CD4-positive, alpha-beta T cell treated with Interleukin-6 at 100 ng/mL for 8 hours (primary cell): ENCODE measurements around the gene TMEM150A.
"Not testable (repeated sequence)": the region's sequence is repeated elsewhere in the genome, so short reads cannot be mapped to it uniquely, and the experiment has no call there.

ENCODE experiments used
- DNase-seq: peaks from one replicate; pipeline ENCODE4 v3.0.0-alpha.2; 2020; ENCODE audit warnings: mixed read lengths, low spot score

Gene TMEM150A

DNA sequence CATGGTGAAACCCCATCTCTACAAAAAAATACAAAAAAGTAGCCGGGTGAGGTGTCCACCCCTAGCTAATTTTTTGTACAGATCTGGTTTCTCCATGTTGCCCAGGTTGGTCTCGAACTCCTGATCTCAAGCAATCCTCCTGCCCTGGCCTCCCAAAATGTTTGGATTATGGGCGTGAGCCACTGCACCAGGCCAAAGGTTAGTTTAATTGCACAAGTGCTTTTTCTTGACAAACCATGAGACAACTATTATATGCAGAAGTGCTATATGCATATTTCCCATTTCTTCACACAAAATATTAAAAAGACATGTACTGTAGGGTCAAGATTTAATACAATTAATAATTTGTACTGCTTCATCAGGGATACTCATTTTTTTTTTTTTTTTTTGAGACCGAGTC is 36.2 kb downstream of the TMEM150A start:
- DNase-seq = no peak

DNA sequence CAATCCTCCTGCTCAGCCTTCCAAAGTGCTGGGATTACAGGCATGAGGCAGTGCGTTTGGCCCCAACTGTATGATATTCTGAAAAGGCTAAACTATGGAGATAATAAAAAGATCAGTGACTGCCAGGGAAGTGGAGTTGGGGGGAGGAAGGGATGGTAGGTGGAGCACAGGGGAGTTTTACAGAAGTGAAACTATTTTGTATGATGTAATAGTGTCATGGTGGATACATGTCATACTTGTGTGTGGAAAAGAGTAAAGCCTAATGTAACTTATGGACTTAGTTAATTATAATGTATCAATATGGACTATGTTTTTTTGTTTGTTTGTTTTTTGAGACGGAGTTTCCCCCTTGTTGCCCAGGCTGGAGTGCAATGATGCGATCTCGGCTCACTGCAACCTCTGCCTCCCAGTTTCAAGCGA is 38.3 kb downstream of the TMEM150A start:
- no peak for DNase-seq

DNA sequence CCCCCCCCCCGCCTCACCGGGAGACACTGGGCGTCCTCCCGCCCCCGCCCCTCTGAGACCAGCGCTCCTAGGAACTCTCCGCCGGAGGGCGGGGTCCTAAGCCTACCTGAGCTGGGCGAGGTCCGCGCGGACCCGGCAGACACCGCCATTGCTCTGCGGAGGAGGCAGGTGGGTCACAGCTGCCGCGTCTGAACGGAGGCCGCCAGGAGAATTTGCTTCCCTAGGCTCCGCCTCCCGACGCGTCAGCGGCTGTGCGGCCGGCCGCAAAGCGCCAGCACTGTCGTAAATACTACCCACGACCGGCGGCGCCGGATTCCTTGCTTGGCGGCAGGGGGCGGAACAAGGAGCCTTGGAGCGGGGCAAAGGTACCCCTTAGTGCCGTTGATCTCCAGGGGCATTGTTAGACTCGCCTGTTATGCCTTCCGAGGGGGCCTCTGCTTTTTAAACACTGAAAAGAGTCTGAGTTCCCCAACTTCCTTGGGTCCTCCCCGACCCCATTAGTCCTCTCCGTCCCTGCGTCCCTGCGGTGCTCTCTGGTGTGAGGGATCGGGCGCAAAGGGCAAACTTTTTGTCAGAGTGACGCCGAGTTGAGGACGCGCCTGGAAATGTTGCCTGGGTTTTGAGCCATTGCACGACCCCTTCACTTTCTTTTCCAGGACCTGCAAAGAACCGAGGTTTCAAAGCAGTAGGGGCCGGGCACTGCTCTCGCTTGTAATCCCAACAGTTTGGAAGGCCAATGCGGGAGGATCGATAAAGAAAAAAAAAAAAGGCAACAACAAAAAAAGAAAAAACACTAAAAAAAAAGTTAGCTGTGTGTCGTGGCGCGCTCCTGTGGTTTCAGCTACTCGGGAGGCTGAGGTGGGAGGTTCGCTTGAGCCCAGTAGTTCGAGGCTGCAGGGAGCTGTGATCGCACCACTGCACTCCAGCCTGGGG is 41.0 kb downstream of the TMEM150A start, which contains the start of gene GGCX:
Gene GGCX, minus strand, starts transcription at position 214 of the 933 bp plus-strand sequence. Its CDS starts 65 bp downstream, at position 149.
- peak; percentile 93 for DNase-seq

DNA sequence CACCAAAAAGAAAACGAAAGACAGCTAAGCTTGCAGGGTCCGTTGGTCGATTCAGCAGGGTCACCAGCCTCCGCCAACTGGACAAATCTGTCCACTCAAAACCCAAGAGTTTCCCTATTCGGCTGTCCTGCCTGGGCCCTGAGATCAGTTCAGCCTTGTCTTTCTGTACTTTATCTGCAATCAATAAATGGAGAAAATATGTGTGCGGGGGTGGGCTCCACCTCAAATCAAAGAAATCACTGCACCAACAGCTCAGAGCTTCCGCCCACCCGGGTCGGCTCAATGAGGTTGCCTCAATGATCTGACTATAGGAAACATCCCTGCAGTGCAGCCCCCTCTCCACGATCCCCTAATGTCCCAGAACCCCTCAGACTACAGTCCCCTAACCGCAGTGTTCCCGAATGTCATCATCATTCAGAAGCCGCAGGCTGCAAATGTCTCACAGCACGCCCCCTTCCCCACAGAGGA is 41.7 kb downstream of the TMEM150A start:
- DNase-seq = no peak

DNA sequence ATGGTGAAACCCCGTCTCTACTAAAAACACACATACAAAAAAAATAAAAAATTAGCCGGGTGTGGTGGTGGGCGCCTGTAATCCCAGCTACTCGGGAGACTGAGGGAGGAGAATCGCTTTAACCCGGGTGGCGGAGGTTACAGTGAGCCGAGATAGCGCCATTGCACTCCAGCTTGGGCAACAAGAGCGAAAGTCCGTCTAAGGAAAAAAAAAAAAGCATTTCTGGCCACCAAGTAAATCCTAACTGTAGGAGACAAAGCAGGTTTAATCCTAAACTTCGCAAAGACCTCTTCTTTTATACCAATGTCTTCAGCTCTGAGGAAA is 42.1 kb downstream of the TMEM150A start:
- not testable (repeated sequence) for DNase-seq

DNA sequence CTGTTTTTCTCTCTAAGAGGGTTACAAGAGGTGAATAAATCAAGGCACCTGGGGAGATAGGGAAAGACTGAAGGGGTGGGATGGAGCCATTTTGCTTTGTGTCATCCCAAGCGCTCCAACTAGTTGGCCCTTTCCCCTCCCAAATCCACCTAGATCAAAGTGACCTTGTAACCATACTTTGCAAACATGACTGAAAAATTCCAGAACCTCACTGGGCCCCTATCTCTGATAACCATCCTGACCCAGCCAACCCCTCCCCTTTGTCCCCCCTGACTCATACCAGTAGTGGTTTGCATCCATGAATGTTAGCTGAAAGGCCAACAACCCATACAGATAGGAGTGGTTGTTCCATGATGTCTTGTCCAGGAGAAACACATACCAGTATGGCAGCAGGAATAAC is 44.3 kb downstream of the TMEM150A start:
- DNase-seq = no peak

DNA sequence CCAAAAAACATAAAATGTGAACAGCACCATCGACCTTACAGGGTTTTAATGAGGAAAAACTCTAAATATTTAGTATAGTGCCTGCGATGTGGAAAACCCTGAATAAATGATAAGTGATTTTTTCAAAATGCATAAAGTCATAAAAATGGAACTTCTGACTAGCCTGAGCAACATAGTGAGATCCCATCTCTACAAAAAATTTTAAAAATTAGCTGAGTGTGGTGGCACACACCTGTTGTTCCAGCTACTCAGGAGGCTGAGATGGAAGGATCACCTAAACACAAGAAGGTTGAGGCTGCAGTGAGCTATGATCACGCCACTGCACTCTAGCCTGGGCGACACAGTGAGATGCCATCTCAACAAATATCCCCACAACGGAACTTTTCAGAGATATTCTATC is 45.4 kb downstream of the TMEM150A start:
- no peak for DNase-seq

DNA sequence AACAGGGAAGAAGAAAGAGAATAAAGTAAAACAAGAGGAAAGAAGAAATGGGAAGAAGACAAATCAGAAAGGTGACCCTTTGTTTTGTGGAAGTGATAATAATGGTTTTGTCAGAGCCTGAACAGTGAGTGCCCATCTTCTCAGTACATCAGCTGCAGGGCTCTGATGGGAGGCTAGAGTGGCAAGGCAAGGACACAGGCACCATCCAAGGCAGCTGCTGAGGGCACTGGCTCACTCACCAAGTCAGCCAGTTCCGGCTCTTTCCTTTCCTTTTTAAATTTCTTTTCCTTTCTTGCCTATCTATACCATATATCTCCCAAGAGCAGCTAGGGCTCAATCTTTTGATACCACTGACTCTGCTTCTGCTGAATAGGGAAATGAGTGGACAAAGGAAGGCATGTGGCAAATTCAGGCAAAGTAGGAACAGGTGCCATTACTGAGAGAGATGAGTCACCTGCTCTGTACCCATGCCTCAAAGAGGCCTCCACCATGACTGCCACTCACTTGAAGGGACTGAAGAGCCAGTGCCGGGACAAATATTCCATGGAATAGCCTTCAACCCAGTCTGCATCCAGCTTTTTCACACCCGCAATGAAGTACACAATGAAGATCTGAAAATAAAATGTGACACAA is 47.4 kb downstream of the TMEM150A start:
- DNase-seq = no peak

DNA sequence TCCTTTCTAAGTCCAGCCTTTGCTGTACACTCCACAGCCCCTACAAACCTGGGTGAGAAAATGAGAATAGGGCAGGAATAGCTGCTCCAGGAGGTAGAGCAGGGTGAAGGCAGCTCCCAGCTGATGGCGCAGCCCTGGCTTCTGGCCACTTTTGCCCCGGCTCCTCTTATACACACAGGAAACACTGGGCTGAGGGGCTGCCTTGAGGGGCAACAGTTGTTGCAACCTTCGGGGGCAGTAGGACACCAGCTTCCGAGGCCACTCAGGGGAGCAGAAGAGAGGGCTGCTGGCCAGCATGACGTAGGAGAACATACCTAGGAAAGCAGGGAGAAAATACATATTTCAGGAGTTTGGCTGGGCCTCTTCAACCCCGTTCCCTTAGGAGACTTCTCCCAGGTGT is 49.3 kb downstream of the TMEM150A start:
- no peak for DNase-seq

DNA sequence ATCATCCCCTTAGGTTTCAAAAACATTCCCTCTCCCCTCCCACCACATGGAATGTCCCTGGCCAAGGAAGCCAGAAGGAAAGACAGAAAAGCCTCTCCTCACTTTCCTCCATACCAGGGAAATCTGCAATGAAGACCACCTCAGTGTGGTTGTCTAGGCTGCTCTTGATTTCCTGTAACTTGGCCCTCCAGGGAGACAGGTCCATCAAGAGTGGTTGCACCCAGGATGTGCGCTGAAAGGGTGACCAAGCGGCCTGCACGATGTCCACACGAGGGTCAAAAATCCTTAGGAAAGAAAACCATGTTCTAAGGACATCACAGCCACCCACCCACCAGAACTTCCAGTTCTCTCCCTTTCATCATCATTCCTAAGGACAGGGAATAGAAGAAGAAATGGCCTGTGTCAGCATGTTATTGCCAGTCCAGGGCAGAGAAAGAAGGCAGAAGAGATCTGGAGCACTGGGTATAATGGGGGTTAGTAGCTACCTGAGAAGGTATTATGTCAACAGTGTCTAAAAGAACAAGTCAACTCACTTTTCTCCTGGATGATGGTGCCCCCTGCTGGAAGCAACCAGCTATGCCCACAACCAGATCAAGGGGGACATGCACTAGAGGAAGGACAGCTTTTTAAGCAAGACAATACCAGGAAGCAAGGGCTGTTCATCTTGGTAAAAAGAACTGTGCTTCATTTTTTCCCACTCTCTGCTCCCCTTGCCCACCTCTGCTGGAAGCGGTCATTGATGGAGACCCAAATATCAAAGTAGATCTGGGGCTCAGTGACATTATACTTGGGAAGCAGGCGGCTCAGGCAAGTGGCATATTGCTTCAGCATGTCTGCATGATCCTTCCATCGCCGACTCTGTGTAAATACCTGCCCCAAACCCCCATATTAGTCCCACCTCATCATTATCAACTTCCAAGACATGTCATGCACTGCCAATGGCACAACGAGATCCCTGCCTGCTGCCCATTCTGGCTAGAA is 50.5 kb downstream of the TMEM150A start:
- peak; percentile 89 for DNase-seq

DNA sequence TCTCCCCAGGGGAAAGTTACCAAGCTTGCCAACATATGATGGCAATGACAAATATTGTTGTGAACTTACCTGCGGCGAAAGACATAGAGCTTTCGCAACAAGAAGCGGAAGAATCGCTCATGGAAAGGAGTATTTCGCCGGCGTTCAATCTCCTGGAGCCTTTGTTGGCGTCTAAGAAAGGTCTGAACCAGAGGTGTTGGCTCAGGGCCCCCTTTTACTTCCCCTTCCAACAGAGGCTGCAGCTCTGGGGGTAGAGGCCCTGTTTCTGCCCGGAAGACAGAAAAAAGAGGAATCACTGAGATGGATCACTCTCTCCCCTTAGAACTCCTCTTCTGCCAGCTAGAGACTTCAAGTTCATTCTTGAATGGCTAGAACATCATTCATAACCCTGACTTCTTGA is 52.0 kb downstream of the TMEM150A start:
- no peak for DNase-seq

DNA sequence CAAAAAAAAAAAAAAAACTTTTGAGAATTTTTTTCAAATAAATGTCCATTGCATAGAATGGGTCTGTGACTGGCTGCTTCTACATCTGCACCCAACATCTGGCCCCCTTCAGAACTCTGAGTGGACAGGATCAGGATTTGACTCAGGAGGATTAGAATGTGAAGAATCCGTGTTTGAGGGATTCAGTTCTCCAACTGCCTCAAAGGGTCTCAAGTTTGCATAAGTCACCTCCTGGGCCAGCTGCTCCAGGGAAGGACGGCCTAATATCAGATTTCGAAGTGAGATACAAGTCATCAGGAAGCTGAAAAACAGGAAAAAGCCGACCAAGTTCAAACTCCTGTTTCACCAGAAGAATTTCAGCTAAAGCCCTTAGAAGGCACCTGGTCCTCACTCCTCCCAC is 52.7 kb downstream of the TMEM150A start:
- no peak for DNase-seq

DNA sequence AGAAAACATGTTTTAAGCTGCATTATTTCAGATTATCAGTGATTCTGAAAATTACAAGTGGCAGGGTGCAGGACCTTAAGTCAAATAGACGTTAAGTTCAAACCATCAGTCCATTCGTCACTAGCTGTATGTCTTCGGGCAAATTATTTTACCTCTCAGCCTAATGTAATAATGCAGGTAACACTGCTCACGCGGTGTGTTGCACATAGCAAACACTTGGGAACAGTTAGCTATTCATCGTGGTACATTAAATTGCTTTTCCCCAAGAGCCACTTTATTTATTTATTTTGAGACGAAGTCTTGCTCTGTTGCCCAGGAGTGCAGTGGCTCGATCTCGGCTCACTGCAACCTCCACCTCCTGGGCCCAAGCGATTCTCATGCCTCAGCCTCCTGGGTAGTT is 53.4 kb downstream of the TMEM150A start:
- no peak for DNase-seq

DNA sequence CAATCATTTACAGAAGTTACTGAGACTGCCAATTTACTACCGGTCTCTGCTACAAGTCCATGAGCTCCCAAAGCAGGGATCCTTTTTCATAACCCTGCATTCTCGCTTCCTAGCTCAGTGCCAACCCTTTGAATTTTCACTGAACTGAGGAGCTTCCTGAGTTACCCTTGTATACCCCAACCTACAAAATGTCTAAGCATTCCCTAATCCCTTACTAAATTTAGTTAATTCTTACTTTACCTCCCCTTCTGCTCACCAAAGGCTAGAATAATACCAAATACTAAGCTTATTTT is 53.9 kb downstream of the TMEM150A start:
- DNase-seq = no peak
